HG03442 (cell line): ENCODE results near the gene QRICH1.

Source experiments
- ATAC-seq: cut with Tn5 transposase; IDR thresholded peaks from one replicate; pipeline ENCODE4 v1.9.1; 2021; ENCODE audit warnings: mild to moderate bottlenecking, moderate library complexity; ENCODE audit not compliant: unreplicated experiment

Gene QRICH1

DNA sequence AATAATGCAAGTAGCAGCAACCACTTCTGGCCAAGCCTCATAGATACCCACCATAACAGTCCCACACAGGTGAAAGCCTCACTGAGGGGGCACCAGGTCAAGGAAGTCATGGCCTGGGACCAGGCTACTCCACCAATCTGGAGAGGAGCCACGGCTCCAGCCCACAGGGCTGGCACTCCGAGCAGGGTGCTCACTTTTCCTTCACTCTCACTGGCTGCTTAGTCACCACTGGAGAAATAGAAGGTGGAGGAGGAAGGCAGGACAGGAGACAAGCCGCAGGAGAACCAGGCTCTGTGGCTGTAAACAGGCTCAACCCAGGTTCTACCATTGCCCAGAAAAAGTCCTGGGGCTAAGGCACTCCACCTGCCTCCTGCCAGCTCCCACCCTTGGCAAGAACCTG is 25.6 kb upstream of the QRICH1 start:
- no peak for ATAC-seq

DNA sequence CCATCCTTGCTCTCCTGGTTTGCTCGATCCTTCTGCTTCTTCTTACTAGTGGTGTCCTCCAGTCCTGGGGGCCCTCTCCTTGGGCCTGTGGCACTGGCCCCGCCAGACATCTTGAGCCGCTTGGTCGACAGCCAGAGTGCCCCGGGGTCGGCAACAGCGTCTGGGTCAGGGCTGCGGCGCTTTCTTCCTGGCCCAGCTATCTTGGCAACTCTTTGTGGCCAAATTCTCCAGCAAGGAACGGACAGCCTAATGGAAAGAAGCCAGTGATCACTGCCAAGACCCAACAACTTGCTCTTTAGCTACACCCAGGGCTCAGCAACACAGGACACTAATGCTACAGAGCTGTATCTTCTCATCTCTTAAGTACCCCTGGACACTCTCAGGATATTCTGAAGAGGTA is 25.2 kb upstream of the QRICH1 start:
- no peak for ATAC-seq

DNA sequence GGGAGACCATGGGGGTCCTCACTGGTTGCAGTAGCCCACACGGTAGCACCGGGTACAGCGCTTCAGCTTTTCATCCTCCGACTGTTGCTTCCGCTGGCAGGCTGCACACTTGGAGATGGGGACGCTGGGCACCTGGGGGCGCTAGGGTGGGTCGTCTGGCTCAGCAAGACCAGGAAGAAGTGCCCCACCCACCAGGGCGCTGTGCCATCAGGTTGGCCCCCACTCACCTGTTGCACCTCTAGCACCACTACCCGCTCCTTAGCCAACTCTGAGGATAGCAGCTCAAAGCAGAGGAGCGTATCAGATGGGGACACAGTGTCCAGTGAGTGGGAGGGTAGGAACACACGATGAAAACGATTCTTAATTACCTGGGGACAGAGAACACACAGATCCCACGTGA is 18.4 kb upstream of the QRICH1 start:
- ATAC-seq = no peak

DNA sequence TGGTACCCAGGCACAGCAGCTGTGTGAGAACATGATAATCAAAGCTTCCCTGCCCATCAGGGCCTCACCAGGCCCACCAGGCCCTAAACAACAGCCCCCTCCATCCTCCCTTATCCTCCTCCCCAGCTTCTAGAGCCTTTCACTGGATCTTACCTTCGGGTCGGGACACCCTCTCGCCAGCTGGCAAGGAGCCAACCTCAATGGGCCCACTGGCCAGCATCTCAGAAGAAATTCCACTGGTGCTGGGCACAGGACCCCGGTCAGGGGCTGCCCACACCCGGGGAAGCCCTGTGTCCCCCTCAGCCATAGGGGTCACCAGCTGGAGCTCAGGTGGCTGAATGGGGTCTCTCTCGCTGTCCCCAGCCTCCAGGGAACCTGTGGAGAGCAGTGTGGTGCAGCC is 17.5 kb upstream of the QRICH1 start:
- ATAC-seq = no peak

DNA sequence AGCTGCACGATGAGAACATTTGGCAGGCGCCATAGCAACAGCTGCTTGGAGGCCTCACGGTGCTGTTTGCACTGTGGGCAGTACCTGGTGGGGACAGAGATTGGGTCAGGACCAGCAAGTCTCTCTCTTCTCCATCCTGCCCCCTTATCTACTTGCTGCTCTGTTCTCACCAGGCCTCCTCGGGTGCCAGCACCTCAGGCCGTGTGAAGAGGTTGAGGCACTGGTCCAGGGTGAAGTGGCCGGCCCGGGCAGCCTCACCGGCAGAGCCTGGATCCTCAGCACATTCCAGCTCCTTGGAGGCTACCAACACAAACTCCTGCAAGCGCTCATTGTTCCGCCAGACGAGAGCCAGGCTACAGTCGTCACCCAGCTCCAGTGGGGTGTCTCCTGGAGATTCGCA is 16.9 kb upstream of the QRICH1 start:
- no peak for ATAC-seq

DNA sequence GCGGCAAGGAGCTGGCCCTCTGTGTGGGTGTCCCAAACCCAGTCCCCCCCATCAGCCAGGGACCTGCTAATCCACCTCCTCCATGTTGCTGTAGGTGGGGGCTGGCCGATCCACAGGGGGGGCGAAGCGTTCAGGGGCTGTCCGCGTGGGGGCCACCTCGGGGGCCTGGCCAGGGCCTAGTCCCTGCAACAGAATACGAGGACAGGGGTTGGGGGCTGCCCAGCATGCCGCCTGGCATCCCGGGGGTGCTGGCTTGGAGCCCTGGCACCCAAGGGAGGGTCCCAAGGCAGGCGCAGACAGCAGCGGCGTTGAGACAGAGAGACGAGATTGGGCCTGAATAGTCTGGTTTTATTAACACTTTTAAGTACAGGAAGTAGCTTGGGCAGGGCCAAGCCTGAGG is 14.5 kb upstream of the QRICH1 start:
- no peak for ATAC-seq

DNA sequence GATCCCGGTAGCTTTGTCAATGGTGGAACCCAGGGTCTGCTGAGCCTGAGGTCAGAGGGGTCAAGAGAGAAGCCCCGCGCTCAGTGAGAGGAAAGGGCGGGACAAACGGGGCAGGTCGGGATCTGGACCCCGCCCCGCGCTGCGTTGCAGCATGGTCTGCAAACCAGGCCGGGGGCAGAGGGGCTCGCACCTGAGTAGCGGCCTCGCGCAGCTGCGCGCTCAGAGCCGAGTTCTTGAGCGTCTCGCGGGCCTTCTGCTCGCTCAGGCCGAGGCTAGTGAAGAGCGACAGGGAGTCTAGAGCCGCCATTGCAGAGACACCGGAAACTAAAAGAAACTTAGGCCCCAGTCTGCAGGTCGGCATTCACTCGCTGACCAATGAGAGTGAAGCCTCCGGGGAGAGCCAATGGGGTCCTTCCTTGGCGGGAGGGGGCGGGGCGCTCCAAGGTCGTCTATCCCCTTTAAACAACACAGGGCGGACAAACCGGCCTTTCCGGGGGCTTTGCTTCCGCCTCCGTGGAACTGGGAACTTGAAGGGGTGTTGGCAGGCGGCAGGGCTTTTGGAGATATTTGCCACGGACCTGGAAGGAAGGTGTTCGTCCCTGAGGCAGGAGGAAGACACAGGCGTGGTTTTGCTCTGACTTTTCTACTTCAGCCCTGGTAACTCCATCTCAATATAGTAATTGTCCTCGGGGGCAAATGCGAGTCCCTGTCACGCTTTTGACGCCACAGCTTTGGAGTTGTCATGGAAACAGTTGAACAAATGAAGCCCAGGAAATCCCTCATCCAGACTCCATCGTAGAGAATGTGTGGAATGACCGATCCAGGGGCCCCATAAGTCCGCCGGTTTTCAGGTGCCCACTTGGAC is 10.8 kb upstream of the QRICH1 start, which contains the start of gene QARS1:
QARS1 (minus strand) TSS at position 331 of the 865 bp plus-strand sequence; CDS start at position 307, 24 bp downstream.
- peak; percentile 90 for ATAC-seq

DNA sequence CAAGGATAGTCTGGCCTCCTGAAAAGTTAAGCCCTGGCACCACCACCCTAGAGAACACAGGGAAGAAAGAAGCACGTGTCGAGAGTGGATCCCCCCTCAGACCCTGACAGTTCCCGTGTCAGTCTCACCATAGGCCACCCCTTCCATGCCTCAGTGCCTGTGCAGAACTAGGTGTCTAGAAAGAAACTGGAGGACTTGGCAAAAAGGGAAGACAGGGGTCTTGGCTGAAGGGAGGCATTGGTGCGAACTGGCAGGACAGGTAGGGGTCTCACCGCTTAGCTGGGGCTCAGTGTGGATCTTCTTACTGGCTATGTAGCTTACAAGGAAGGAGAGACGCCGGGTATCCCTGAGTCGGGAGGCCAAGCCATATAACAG is 10.2 kb upstream of the QRICH1 start:
- no peak for ATAC-seq

DNA sequence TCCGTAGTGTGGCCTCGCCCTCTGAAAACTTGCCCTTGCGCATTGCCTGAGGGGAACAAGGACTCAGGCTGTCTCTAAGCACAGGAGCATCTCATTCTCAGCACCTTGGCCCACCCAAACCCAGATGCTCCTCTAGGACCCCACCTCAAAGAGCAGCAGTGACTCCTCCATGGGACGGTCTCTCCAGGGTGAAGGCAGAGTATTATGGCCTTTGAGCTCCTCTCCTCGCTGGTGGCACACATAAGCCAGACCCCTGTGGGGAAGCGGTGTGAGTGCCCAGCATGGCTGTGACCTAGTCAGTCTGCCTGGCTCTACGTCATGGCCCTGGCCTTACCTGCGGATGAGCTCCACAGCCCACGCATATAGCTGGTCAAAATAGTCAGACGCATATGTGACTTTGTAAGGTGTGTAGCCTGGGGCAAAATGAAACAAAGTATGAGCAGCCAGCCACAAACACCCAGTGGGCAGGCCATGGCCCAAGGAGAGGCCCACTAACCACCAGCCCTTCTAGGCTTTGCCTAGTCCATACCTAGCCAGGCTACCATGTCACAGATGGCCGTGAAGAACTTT is 6.3 kb upstream of the QRICH1 start:
- ATAC-seq = no peak

DNA sequence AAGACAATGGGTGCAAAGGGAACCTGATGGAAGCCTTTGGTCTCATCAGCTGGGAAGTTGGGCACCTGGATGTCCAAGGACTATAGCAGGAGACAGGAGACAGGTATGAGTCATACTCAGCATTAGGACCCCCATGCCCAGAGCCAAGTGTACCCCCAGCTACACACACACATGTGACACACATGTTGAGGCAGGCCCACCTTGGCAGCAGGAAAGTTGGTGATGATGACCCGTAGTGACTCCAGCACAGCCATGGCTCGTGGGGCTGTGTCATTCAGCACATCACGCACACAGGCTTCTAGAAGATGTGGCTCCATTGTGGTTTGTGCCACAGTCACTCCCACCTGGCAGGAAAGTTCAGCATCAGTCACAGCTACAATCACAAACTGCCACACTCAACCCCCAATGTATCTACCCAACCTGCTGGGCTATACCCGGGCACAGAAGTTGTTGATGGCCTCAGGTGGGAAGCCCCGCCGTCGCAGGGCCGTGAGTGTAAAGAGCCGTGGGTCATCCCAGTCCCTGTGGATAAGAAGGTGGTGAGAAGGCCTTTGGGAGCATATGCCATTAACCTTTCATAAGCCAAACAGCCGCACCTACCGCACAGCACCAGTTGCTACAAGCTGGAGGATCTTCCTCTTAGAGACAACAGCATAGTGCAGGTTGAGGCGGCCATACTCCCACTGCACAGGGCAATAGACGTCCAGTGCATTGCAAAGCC is 5.2 kb upstream of the QRICH1 start:
- ATAC-seq = no peak

DNA sequence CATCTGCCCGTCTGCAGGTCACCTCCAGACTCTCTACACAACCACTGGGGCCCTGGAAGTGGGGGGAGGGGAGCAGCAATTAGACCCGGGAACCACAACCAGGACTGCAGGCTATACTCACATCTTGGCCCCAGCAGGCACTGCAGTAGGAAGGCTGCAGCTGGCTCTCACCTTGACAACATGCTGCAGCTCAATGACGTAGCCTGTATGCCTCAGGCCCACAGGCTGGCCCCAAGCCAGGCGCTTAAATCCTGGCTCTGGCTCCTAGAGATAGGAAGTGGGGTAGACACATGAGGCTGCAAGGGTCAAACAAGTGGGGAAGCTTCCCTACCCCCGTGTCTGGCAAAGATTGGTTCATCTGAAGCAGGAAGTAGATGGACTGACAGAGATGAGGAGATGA is 4.6 kb upstream of the QRICH1 start:
- no peak for ATAC-seq

DNA sequence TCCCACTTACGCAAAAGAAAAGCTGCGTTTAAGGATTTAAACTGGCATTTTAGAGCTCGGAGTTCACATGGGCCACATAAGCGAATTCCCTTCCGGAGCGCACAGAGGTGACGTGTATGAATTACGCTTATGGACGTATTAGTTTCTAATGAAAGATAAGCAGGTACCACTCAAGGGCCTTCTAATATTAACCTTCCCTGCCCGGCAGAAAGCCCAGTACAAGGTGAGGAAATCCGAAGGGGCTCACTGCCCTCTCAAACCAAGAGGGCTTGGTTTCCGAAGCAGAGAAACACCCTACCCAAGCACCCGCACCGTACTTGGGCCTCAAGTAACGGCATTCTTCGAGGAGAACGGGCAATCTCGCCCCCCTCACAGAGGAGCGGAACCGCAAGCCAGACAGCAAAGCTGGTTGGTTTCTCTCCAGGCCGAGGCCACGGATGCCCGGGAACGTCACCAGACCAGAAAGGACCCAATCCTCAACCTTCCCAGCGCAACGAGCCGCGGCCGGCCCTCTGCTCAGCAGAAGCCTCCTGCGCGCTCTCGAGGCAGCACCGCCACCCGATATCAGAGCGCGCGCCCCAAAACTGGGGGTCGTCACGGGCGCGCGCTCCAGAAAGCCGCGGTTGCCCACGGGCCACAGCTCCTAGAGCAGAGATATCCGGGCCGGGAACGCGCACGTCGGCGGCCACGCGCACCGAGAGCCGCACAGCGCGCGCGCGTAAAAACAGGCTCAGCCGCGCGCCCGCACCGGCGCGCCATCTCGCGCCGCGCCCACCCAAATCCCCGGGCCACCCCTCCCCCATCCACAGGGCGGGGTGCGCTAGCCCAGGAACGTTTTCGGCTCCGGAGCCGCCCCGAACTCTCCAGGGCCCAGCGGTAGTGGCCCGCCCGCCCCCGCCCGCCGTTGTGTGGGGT is 676 bp downstream of the QRICH1 start:
- peak; percentile 43 for ATAC-seq

DNA sequence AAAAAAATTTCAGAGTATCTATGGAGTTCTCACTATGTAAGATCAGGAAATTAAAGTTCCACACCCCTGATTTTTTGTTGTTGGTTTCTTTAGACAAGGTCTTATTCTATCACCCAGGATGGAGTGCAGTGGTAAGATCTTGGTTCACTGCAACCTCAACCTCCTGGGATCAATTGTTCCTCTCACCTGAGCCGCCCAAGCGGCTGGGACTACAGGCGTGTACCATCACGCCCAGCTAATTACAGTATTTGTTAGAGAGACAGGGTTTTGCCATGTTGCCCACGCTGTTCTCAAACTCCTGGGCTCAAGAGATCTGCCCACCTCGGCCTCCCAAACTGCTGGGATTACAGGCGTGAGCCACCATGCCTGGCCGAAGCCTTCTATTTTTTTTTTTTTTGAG is 12.4 kb downstream of the QRICH1 start:
- ATAC-seq = no peak

DNA sequence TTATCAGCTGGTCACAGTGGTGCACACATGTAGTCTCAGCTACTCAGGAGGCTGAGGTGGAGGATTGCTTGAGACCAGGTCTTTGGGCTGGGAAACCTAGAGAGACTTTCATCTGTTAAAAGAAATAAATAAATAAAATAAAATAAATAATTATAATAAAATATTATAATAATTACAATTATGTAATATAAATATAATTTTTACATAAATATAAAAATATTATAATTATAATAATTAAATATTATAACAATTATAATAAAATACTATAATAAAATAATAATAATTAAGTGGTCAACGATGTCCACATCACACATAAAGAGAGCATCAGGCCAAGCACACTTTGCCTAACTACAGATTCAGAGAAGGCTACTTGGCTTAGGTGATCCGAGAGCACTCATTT is 14.6 kb downstream of the QRICH1 start:
- ATAC-seq = no peak

DNA sequence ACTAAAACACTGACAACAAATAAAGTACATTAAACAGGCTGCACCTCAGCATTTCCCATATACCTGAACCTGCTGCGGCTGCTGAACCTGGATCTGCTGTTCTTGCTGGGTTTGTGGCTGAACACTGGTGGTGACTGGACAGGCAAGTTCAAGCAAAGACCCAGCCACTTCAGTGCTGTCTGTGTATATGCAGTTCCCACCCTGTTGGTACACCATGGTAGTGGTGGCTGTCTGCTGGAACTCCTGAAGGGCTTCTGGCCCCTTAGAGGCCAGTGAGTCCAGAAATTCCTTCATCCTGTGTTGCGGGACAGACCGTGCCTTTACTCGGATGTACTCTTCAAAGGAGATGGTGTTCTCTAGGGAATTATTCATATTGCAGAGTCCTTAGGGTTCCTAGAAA is 17.2 kb downstream of the QRICH1 start:
- ATAC-seq = no peak

DNA sequence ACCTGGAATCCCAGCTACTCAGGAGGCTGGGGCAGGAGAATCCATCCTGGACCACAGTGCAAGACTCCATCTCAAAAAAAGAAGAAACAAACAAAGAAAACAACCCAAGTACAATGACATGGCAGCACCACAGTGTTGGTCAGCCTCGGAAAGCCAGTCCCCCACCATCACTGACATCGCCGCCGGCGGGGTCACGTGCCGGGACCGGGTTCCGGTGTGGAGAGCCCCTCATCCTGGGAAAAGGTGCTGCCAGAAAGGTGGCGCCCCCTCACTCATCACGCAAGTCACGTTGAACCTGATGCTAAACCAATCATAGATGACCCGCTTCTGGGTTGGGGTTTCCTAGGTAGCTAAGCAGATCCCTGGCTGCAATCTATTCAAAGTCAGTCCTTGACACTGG is 17.8 kb downstream of the QRICH1 start:
- ATAC-seq = no peak

DNA sequence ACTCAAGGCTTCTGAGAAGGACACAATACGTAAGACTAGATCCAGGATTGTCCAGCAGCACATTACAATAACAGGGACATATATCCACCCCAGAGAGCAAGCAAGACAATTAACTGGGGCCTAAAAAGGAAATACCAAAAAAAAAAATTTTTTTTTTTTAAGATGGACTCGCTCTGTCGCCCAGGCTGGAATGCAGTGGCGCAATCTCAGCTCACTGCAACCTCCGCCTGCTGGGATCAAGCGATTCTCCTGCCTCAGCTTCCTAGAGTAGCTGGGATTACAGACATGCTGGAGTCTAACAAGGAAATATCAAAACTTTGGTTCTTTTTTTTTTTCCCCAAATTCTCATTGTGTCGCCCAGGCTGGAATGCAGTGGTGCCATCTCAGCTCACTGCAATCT is 35.9 kb downstream of the QRICH1 start:
- no peak for ATAC-seq

DNA sequence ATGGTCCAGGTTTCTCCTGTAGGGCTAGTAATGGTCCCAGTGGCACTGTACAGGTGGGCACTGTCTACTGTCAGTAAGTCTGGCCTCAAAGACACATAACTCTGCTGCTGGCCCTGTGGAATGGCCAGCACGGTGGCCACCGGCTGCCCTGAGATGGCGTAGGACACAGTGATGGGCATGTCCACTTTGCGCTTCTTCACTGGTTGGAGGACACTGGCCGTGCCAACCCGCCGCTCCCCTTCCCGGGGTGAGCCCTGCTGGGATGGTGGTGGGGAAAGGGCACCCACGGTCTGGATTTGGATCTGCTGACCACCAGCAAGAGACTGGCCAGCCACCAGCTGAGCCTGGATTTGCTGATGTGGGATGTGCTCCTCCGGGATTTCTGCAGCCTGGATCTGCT is 36.6 kb downstream of the QRICH1 start:
- no peak for ATAC-seq

DNA sequence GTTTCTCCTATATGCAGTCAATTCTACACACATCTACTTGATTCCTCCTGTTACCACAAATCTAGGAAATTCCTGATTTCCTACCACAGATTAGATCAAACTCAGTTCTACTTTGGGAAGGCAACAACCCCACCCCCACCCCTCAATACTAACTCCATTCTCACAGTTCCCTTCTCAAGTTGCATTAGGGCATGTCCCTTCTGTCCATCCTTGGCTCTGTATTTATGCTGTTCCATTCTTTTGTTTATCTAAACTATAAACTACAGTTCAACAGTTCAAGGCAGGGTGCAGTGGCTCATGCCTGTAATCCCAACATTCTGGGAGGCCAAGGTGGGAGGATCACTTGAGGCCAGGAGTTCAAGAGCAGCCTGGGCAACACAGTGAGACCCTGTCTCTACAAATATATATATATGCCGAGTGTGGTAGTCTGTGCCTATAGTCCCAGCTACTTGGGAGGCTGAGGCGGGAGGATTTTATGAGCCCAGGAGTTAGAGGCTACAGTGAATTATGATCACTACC is 39.5 kb downstream of the QRICH1 start:
- ATAC-seq = no peak

DNA sequence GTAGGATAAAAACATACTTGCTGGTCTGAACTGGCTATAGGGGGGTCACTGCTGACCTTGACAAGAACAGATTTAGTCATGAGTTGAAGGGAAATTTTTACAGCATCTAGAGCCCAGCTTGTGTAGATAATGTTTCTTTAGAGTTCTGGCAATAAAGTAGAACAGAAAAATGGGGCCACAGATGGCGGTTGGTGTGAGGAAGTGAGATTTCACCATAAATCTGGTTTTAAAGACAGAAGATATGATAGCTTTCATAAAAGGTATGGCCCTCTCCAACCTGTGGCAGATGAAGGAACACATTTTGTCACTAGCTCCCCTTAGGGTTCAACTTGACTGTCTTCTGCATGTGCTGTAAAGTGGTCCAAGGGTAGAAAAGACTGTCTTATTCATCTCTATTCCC is 40.3 kb downstream of the QRICH1 start:
- ATAC-seq = no peak

DNA sequence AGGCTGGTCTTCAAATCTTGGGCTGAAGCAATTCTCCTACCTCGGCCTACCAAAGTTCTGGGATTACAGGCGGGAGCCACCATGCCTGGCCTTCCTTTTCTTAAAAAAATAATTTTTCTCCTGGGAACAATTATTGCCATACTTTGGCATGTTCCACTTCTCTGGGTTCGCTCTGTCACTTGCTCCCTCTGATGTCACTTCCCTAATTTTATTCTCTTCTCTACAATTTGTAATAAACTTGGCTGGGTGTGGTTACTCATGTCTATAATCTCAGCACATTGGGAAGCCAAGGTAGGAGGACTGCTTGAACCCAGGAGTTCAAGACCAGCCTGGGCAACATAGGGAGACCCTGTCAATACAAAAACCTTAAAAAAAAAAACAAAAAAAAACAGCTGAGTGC is 58.6 kb downstream of the QRICH1 start:
- no peak for ATAC-seq
